ENCODE data around the gene VPS13D.

VPS13D gene

GRCh38 chr1:12404918-12405317 is 175.1 kb downstream of the VPS13D start:
- Histone ChIP-seq H3K9me3 (ENCODE audit: control insufficient read depth, insufficient read depth, low read length) (no peaks in the 10 kb centered on the region), H3K36me3 (ENCODE audit: control insufficient read depth, low read length) (peaks cover 19% of the 10 kb centered on the region; the same call in 1 of the 2 replicates), H3K9me2 (replicated peaks; ENCODE audit: control insufficient read depth, low read length) (no peaks in the 10 kb centered on the region), H3K27ac (ENCODE audit: low read depth, low read length) (no peak overlapping the region), H3K27me3 (ENCODE audit: control insufficient read depth, low read length) (no peaks in the 10 kb centered on the region), H4K20me1 (ENCODE audit: control insufficient read depth, insufficient read depth, low read depth, low read length) (no peaks in the 10 kb centered on the region), H3F3A (ENCODE audit: control insufficient read depth, insufficient read depth) (no peaks in the 10 kb centered on the region), H3K79me2 (ENCODE audit: control insufficient read depth, low read length) (no peaks in the 10 kb centered on the region), H3K4me2 (ENCODE audit: low read length) (no peak overlapping the region), H3K4me1 (ENCODE audit: control insufficient read depth, low read length) (no peaks in the 10 kb centered on the region), H3K4me3 (ENCODE audit: low read length) (no peak overlapping the region)
- TF ChIP-seq EZH2phosphoT487 (IDR thresholded peaks at IDR 0.05; ENCODE audit: borderline replicate concordance, low read length): no peak
- TF ChIP-seq, protein P1, sequence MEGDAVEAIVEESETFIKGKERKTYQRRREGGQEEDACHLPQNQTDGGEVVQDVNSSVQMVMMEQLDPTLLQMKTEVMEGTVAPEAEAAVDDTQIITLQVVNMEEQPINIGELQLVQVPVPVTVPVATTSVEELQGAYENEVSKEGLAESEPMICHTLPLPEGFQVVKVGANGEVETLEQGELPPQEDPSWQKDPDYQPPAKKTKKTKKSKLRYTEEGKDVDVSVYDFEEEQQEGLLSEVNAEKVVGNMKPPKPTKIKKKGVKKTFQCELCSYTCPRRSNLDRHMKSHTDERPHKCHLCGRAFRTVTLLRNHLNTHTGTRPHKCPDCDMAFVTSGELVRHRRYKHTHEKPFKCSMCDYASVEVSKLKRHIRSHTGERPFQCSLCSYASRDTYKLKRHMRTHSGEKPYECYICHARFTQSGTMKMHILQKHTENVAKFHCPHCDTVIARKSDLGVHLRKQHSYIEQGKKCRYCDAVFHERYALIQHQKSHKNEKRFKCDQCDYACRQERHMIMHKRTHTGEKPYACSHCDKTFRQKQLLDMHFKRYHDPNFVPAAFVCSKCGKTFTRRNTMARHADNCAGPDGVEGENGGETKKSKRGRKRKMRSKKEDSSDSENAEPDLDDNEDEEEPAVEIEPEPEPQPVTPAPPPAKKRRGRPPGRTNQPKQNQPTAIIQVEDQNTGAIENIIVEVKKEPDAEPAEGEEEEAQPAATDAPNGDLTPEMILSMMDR (IDR thresholded peaks at IDR 0.05; ENCODE audit: low read depth, low read length, poor library complexity, severe bottlenecking): no peak

DNA sequence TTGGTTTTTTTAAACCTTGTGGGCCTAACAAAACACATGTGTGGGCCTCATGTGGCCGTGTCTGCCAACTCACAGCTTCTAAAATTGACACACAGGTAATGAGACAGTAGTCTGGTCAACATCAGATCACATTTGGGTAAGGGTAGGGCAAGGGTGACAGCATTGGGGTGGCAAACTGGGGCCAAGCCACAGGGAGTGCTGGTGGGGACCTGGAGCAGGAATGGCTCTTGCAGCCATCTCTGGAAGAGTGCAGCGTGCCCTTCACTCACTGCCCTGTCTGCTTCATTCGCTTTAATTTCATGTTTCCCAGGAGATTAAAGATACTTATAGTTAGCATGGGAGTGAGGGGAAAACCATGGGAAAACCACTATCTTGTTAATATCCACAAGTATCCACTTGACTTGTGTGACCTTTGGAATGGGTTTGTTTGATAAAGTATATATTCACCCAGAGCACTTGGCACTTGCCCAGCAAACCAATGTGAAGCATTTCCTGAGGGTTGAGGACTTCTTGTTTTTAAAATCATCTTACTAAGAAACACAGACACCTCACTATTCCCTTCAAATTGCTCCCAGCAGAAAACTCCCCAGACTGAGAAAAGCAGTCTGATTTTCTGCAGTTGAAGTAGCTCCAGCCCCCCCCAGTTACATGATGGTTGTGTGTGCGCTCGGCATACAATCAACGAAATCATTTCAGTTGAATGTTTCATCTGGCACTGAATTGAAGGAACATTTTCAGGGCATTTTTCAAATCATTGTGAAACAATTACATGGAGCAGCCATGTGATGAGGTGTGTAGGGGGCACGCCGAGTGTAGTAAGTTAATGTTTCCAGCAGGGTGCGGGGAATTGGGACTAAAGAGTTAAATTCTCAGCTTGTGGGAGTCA is 175.7 kb downstream of the VPS13D start:
- no peak overlapping the region for H3K4me2 ChIP-seq (ENCODE audit: low read length)
- H3K79me2 ChIP-seq (ENCODE audit: control insufficient read depth, low read length): no peaks in the 10 kb centered on the region
- no peak overlapping the region for H3K4me3 ChIP-seq (ENCODE audit: low read length)
- no peaks in the 10 kb centered on the region for H3K4me1 ChIP-seq (ENCODE audit: control insufficient read depth, low read length)
- TF ChIP-seq, protein P1 (IDR thresholded peaks at IDR 0.05; ENCODE audit: low read depth, low read length, poor library complexity, severe bottlenecking): no peak
- no peak for TF ChIP-seq EZH2phosphoT487 (IDR thresholded peaks at IDR 0.05; ENCODE audit: borderline replicate concordance, low read length)
- H3K27me3 ChIP-seq (ENCODE audit: control insufficient read depth, low read length): no peaks in the 10 kb centered on the region
- no peak overlapping the region for H3K27ac ChIP-seq (ENCODE audit: low read depth, low read length)
- no peaks in the 10 kb centered on the region for H3K9me3 ChIP-seq (ENCODE audit: control insufficient read depth, insufficient read depth, low read length)
- H3K36me3 ChIP-seq (ENCODE audit: control insufficient read depth, low read length): peaks cover 16% of the 10 kb centered on the region; the same call in 1 of the 2 replicates
- H3K9me2 ChIP-seq (replicated peaks; ENCODE audit: control insufficient read depth, low read length): no peaks in the 10 kb centered on the region
- H3F3A ChIP-seq (ENCODE audit: control insufficient read depth, insufficient read depth): no peaks in the 10 kb centered on the region
- no peaks in the 10 kb centered on the region for H4K20me1 ChIP-seq (ENCODE audit: control insufficient read depth, insufficient read depth, low read depth, low read length)

DNA sequence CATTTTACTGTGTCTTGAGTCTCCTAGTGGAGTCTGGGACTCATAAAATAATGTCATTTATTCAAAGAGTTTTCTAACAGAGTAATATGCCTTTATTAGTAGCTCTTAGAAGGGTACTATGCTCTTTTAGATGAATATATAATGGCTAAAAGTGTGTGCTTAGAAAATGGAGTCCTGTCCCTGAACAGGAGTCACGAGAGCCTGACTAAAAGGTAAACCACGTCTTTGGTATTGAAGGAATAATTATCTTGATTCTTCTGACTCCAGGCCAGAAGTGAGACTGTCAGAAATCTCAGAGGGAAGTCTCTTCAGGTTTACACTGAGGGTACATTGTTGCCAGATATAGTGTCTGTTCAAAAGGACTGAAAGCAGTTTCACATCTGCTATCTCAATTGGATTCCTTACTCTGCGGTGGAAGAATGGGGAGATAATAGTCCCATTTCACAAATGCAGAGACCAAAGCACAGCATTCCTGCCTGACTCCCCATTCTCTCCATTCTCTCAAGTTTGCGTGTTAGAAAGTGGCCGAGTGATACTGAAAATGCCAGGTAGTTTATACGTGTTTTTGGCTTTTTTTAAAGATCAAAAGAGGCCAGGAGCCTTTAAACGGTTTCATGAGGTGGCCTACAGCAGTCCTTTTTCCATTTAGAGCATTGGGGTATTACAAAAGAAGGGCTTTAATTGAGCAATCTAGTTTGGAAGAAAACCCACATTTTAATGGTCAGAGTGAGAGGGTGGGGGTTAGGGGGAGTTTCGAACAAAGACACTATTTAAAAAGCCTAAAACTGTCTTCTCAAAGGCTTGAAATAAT is 176.6 kb downstream of the VPS13D start:
- TF ChIP-seq, protein P1 (IDR thresholded peaks at IDR 0.05; ENCODE audit: low read depth, low read length, poor library complexity, severe bottlenecking): no peak
- TF ChIP-seq EZH2phosphoT487 (IDR thresholded peaks at IDR 0.05; ENCODE audit: borderline replicate concordance, low read length): no peak
- no peak overlapping the region for H3K4me2 ChIP-seq (ENCODE audit: low read length)
- H3K27ac ChIP-seq (ENCODE audit: low read depth, low read length): no peak overlapping the region

More for the DNA sequence above, 176.6 kb downstream of the VPS13D start:
- H3K4me3 ChIP-seq (ENCODE audit: low read length): no peak overlapping the region
- no peaks in the 10 kb centered on the region for H3K79me2 ChIP-seq (ENCODE audit: control insufficient read depth, low read length)
- no peaks in the 10 kb centered on the region for H3K9me3 ChIP-seq (ENCODE audit: control insufficient read depth, insufficient read depth, low read length)
- H3F3A ChIP-seq (ENCODE audit: control insufficient read depth, insufficient read depth): no peaks in the 10 kb centered on the region
- H3K9me2 ChIP-seq (replicated peaks; ENCODE audit: control insufficient read depth, low read length): no peaks in the 10 kb centered on the region
- H4K20me1 ChIP-seq (ENCODE audit: control insufficient read depth, insufficient read depth, low read depth, low read length): no peaks in the 10 kb centered on the region
- no peaks in the 10 kb centered on the region for H3K4me1 ChIP-seq (ENCODE audit: control insufficient read depth, low read length)
- no peaks in the 10 kb centered on the region for H3K27me3 ChIP-seq (ENCODE audit: control insufficient read depth, low read length)
- H3K36me3 ChIP-seq (ENCODE audit: control insufficient read depth, low read length): peaks cover 16% of the 10 kb centered on the region; the same call in 1 of the 2 replicates

Data from DOHH2 (cell line).